Measurements from ENCODE around the gene PCDHGA8. TPM values are rescaled to one million over a fixed set of nuclear protein-coding genes. Genes with fewer than 3 reads are reported as not detected.

Gene PCDHGA8
- polyA plus RNA-seq (2011; rRNA removed) (0.08 and 0.11 TPM in 2 replicates), polyA plus RNA-seq (2017; fragmentation: RNase III; extraction: RNeasy Plus Mini Kit Qiagen cat#74134 plus additional on column Dnase treatment) (0.03 to 0.04 TPM (median 0.04 TPM) in 3 replicates), polyA minus RNA-seq (2011; rRNA and poly(A)+ RNA removed) (1.2 and 1.5 TPM in 2 replicates)
- 0.04 TPM in 2 replicates for polyA plus RNA-seq (2012; cell fraction: cytosol; rRNA removed)
- polyA plus RNA-seq (2012; cell fraction: nucleus; rRNA removed) = 0.27 and 0.30 TPM in 2 replicates

DNA sequence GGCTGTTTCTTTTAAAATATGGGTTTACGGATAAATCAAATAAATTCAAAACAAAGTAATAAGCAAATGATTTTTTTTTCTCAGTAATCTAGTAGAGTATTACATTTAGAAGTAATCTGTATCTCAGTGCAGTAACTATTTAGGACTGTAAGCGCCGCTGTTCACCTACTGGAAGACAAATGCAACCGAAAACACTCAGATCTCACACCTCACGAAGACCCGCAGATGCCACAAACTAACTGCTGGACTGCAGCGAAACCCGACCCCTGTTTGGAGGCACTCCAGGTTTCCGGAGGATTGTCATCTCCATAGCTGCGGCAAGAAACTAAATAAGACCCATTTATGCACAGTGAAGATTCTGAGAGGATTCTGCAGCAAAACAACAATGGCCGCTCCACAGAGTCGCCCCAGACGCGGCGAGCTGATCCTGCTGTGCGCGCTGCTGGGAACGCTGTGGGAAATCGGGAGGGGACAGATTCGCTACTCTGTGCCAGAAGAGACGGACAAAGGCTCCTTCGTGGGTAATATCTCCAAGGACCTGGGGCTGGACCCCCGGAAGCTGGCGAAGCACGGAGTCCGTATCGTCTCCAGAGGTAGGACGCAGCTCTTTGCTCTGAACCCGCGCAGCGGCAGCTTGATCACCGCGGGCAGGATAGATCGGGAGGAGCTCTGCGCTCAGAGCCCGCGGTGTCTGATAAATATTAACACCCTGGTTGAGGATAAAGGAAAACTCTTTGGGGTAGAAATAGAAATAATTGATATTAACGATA lies at the start of gene PCDHGA8:
TSS of gene PCDHGA8 (plus strand) at position 205 of the 770 bp plus-strand sequence. CDS start at position 386, 181 bp downstream.
- ChIA-PET POLR2A (no interaction called here), CTCF (interaction anchor here (0.9 to 2.1 kb wide), 6 partner anchors 22 to 193 kb away, joined by 3 to 5 read pairs (median 4); partner anchors contain the start of genes PCDHB11, PCDHGB1 and PCDHGB3)
- 81% methylated on average over 34 of the region's 38 CpGs for WGBS (ENCODE audit: missing lambda C conversion rate)
- peaks cover 68% of the 10 kb centered on the region for H3K9me3 ChIP-seq
- no peak within 1 kb of the TSS for H3K4me3 ChIP-seq
- H3K27ac ChIP-seq = no peak within 1 kb of the TSS
- H3K4me2 ChIP-seq = no peak within 1 kb of the TSS
- no peak for ATAC-seq
- H3K4me1 ChIP-seq = no peaks in the 10 kb centered on the region
- TF ChIP-seq, protein P1, sequence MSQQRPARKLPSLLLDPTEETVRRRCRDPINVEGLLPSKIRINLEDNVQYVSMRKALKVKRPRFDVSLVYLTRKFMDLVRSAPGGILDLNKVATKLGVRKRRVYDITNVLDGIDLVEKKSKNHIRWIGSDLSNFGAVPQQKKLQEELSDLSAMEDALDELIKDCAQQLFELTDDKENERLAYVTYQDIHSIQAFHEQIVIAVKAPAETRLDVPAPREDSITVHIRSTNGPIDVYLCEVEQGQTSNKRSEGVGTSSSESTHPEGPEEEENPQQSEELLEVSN (IDR thresholded peaks at IDR 0.05; ENCODE audit: borderline replicate concordance, low read depth) = no peak
- TF ChIP-seq, protein P2, sequence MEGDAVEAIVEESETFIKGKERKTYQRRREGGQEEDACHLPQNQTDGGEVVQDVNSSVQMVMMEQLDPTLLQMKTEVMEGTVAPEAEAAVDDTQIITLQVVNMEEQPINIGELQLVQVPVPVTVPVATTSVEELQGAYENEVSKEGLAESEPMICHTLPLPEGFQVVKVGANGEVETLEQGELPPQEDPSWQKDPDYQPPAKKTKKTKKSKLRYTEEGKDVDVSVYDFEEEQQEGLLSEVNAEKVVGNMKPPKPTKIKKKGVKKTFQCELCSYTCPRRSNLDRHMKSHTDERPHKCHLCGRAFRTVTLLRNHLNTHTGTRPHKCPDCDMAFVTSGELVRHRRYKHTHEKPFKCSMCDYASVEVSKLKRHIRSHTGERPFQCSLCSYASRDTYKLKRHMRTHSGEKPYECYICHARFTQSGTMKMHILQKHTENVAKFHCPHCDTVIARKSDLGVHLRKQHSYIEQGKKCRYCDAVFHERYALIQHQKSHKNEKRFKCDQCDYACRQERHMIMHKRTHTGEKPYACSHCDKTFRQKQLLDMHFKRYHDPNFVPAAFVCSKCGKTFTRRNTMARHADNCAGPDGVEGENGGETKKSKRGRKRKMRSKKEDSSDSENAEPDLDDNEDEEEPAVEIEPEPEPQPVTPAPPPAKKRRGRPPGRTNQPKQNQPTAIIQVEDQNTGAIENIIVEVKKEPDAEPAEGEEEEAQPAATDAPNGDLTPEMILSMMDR (IDR thresholded peaks at IDR 0.05) = no peak
- no peak for TF ChIP-seq ZNF302 (CRISPR knock-in tag; IDR thresholded peaks at IDR 0.05)
- TF ChIP-seq RAD21 (conservative IDR thresholded peaks at IDR 0.05 in 1 of 2, IDR thresholded peaks at IDR 0.05 in 1 of 2) = peak in 1 of 2 experiments; percentile 22; a peak in 1 of 5 replicates
- TF ChIP-seq, protein P3, sequence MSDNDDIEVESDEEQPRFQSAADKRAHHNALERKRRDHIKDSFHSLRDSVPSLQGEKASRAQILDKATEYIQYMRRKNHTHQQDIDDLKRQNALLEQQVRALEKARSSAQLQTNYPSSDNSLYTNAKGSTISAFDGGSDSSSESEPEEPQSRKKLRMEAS (IDR thresholded peaks at IDR 0.05) = peak; percentile 31; the same call in 1 of the 2 replicates
- no peak for TF ChIP-seq KDM1A (IDR thresholded peaks at IDR 0.05; ENCODE audit: low read depth)
- no peak for FAIRE-seq
- peak in 1 of 2 experiments; percentile 27 for DNase-seq (ENCODE audit: low read depth in 1 of 2, low spot score in 1 of 2)

DNA sequence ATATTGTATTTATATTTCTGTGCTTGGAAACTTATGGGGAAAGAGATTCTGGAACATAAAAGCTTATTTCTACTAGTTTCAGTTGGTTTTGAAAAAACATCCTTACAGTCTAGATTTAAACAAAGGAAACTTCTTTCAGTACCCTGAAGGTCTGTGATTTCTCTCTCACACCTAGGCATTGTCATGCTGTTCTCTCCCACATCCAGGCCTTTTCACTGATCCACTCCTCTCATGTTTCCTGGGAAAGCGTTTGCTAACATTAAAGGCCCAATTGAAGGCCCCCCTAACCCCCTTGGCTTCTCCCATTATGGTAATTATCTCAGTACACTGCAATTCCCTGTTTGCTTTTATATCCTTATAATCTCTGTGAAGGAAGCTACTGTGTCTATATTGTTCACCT lies 49.7 kb upstream of the PCDHGA8 start:
- FAIRE-seq = no peak
- no peak overlapping the region for H3K4me2 ChIP-seq
- H3K4me3 ChIP-seq = no peak overlapping the region
- ATAC-seq = no peak
- no peaks in the 10 kb centered on the region for H3K4me1 ChIP-seq
- CTCF ChIA-PET = interaction anchor here (0.8 to 1.0 kb wide), 2 partner anchors 215 to 221 kb away, joined by 3 to 4 read pairs; no protein-coding TSS in a partner anchor
- H3K9me3 ChIP-seq = peaks cover 37% of the 10 kb centered on the region
- no peak for DNase-seq (ENCODE audit: low read depth in 1 of 2, low spot score in 1 of 2)
- POLR2A ChIA-PET = no interaction called here
- TF ChIP-seq KDM5A (IDR thresholded peaks at IDR 0.05) (no peak), HDAC2 (IDR thresholded peaks at IDR 0.05) (no peak), ZC3H11A (IDR thresholded peaks at IDR 0.05) (no peak), RAD21 (conservative IDR thresholded peaks at IDR 0.05 in 1 of 2, IDR thresholded peaks at IDR 0.05 in 1 of 2) (no peak), CBX8 (IDR thresholded peaks at IDR 0.05) (no peak), TFCP2L1 (CRISPR knock-in tag; IDR thresholded peaks at IDR 0.05) (no peak), POLR2AphosphoS2 (conservative IDR thresholded peaks at IDR 0.05; ENCODE audit: low read length) (no peak), FOXS1 (CRISPR knock-in tag; IDR thresholded peaks at IDR 0.05) (no peak), CHD4 (IDR thresholded peaks at IDR 0.05; ENCODE audit: borderline replicate concordance) (no peak), ESRRA (IDR thresholded peaks at IDR 0.05; ENCODE audit: borderline replicate concordance, low read length) (no peak), HEYL (CRISPR knock-in tag; IDR thresholded peaks at IDR 0.05) (no peak), FOSL2 (IDR thresholded peaks at IDR 0.05) (no peak), FOSL2 (CRISPR knock-in tag; IDR thresholded peaks at IDR 0.05) (no peak), JUNB (IDR thresholded peaks at IDR 0.05) (no peak), SREBF2 (IDR thresholded peaks at IDR 0.05) (no peak), HOXA7 (CRISPR knock-in tag; IDR thresholded peaks at IDR 0.05) (no peak)
- TF ChIP-seq, protein P3 (IDR thresholded peaks at IDR 0.05) = no peak
- TF ChIP-seq, protein P4, sequence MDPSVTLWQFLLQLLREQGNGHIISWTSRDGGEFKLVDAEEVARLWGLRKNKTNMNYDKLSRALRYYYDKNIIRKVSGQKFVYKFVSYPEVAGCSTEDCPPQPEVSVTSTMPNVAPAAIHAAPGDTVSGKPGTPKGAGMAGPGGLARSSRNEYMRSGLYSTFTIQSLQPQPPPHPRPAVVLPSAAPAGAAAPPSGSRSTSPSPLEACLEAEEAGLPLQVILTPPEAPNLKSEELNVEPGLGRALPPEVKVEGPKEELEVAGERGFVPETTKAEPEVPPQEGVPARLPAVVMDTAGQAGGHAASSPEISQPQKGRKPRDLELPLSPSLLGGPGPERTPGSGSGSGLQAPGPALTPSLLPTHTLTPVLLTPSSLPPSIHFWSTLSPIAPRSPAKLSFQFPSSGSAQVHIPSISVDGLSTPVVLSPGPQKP (IDR thresholded peaks at IDR 0.05; ENCODE audit: low read depth, low read length) = no peak
- TF ChIP-seq, protein P5, sequence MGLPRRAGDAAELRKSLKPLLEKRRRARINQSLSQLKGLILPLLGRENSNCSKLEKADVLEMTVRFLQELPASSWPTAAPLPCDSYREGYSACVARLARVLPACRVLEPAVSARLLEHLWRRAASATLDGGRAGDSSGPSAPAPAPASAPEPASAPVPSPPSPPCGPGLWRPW (IDR thresholded peaks at IDR 0.05) = no peak
- TF ChIP-seq, protein P6, sequence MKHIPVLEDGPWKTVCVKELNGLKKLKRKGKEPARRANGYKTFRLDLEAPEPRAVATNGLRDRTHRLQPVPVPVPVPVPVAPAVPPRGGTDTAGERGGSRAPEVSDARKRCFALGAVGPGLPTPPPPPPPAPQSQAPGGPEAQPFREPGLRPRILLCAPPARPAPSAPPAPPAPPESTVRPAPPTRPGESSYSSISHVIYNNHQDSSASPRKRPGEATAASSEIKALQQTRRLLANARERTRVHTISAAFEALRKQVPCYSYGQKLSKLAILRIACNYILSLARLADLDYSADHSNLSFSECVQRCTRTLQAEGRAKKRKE (CRISPR knock-in tag; IDR thresholded peaks at IDR 0.05; ENCODE audit: low read depth) = no peak
- TF ChIP-seq, protein P2 (IDR thresholded peaks at IDR 0.05) = no peak
- WGBS (ENCODE audit: missing lambda C conversion rate) = 3% methylated on average over 1 of the region's 1 CpG
- H3K27ac ChIP-seq = no peak overlapping the region
